CD4-positive, alpha-beta T cell treated with Interleukin-15 for 1 hour (primary cell): ENCODE data around the gene ARFGEF2.
A peak's percentile ranks its signal among the peaks of the same experiment; 100 is the strongest.
"Not testable (repeated sequence)": the region's sequence is repeated elsewhere in the genome, so short reads cannot be mapped to it uniquely, and the experiment has no call there.

ENCODE experiments used
- DNase-seq: peaks from one replicate; pipeline ENCODE4 v3.0.0-alpha.2; 2020

ARFGEF2 gene

GRCh38 chr20:48921168-48921882 is at the start of gene ARFGEF2:
ARFGEF2 (plus strand) TSS chr20:48921711; CDS start chr20:48921890, 179 bp downstream.
- DNase-seq = peak; percentile 92

- DNase-seq = no peak
Measured at GRCh38 chr20:48875233-48875913, 46.1 kb upstream of the ARFGEF2 start.

- DNase-seq = peak; percentile 34
Measured at GRCh38 chr20:48875914-48876240, 45.6 kb upstream of the ARFGEF2 start.

- no peak for DNase-seq
Measured at GRCh38 chr20:48877304-48877703, 44.2 kb upstream of the ARFGEF2 start.

GRCh38 chr20:48878534-48879248 is 42.8 kb upstream of the ARFGEF2 start:
- no peak for DNase-seq

GRCh38 chr20:48879612-48880245 is 41.8 kb upstream of the ARFGEF2 start:
- no peak for DNase-seq

- no peak for DNase-seq
Measured at GRCh38 chr20:48880331-48880730, 41.2 kb upstream of the ARFGEF2 start.

GRCh38 chr20:48880981-48881657 is 40.4 kb upstream of the ARFGEF2 start:
- no peak for DNase-seq

GRCh38 chr20:48885237-48885636 is 36.3 kb upstream of the ARFGEF2 start:
- no peak for DNase-seq

- no peak for DNase-seq
Measured at GRCh38 chr20:48886194-48886593, 35.3 kb upstream of the ARFGEF2 start.

GRCh38 chr20:48886811-48887210 is 34.7 kb upstream of the ARFGEF2 start:
- DNase-seq = no peak

GRCh38 chr20:48888517-48888916 is 33.0 kb upstream of the ARFGEF2 start:
- not testable (repeated sequence) for DNase-seq

- DNase-seq = no peak
Measured at GRCh38 chr20:48889140-48889790, 32.2 kb upstream of the ARFGEF2 start.

- no peak for DNase-seq
Measured at GRCh38 chr20:48891235-48892048, 30.1 kb upstream of the ARFGEF2 start.

GRCh38 chr20:48892049-48892470 is 29.5 kb upstream of the ARFGEF2 start:
- DNase-seq = no peak

GRCh38 chr20:48892891-48893290 is 28.6 kb upstream of the ARFGEF2 start:
- DNase-seq = no peak

- DNase-seq = no peak
Measured at GRCh38 chr20:48893374-48893773, 28.1 kb upstream of the ARFGEF2 start.

GRCh38 chr20:48897305-48898010 is 24.1 kb upstream of the ARFGEF2 start:
- DNase-seq = no peak

- DNase-seq = no peak
Measured at GRCh38 chr20:48898210-48898609, 23.3 kb upstream of the ARFGEF2 start.

- no peak for DNase-seq
Measured at GRCh38 chr20:48898896-48899530, 22.5 kb upstream of the ARFGEF2 start.
